Liver (tissue), 3 donors: ENCODE data around the gene GMFB.

Experiments
- CTCF ChIP-seq: fragments of 150-350 bp; IDR thresholded peaks from 2 replicates; pipeline ENCODE4 v1.5.1; 2017; ENCODE audit warnings: improper control_type of control experiment, low read depth, low read length; ENCODE audit not compliant: missing input control
- EGR1 ChIP-seq, 2 donors: IDR thresholded peaks; 2 replicates each; pipeline ENCODE4 v1.6.1; 2016 to 2018; ENCODE audit warnings: antibody characterized with exemption in 2 of 2, low read depth in 2 of 2
- FOXA1 ChIP-seq: IDR thresholded peaks from 2 replicates; pipeline ENCODE4 v1.6.1; 2016; ENCODE audit warnings: antibody characterized with exemption
- GABPA ChIP-seq, 2 donors: IDR thresholded peaks in 1 of 2; conservative IDR thresholded peaks in 1 of 2; 2 replicates each; pipeline ENCODE4 v1.6.1; 2016; ENCODE audit warnings: antibody characterized with exemption in 2 of 2, mild to moderate bottlenecking in 1 of 2, moderate library complexity in 1 of 2
- HNF4G ChIP-seq: IDR thresholded peaks from 2 replicates; pipeline ENCODE4 v1.6.1; 2016; ENCODE audit warnings: antibody characterized with exemption
- JUND ChIP-seq, 2 donors: IDR thresholded peaks; 2 replicates each; pipeline ENCODE4 v1.6.1; 2016; ENCODE audit warnings: antibody characterized with exemption in 2 of 2
- RAD21 ChIP-seq, 2 donors: IDR thresholded peaks; 2 replicates each; pipeline ENCODE4 v1.6.1; 2016; ENCODE audit warnings: antibody characterized with exemption in 2 of 2, mild to moderate bottlenecking in 2 of 2
- RXRA ChIP-seq, 2 donors: IDR thresholded peaks; 2 replicates each; pipeline ENCODE4 v1.6.1; 2017 to 2018; ENCODE audit warnings: antibody characterized with exemption in 2 of 2, mild to moderate bottlenecking in 1 of 2
- SP1 ChIP-seq: IDR thresholded peaks from 2 replicates; pipeline ENCODE4 v1.6.1; 2018; ENCODE audit warnings: antibody characterized with exemption, mild to moderate bottlenecking
- YY1 ChIP-seq: IDR thresholded peaks from 2 replicates; pipeline ENCODE4 v1.6.1; 2016; ENCODE audit warnings: antibody characterized with exemption, mild to moderate bottlenecking
- ZBTB33 ChIP-seq: IDR thresholded peaks from 2 replicates; pipeline ENCODE4 v1.6.1; 2016; ENCODE audit warnings: antibody characterized with exemption
- donor health status: healthy.
- donor health status: healthy.

GRCh38 chr14:54451121-54451601 is 37.6 kb downstream of the GMFB start:
- TF ChIP-seq CTCF (no peak), RAD21 (IDR thresholded peaks at IDR 0.05) (no peak), EGR1 (IDR thresholded peaks at IDR 0.05; ENCODE audit: low read depth in 2 of 2) (no peak), YY1 (no peak), HNF4G (no peak), SP1 (no peak), ZBTB33 (no peak), FOXA1 (no peak), RXRA (IDR thresholded peaks at IDR 0.05) (no peak), GABPA (IDR thresholded peaks at IDR 0.05 in 1 of 2, conservative IDR thresholded peaks at IDR 0.05 in 1 of 2) (no peak), JUND (IDR thresholded peaks at IDR 0.05) (no peak)
